GM20000 (cell line): ENCODE results near the gene DENND1A.
"Not testable (repeated sequence)": the region's sequence is repeated elsewhere in the genome, so short reads cannot be mapped to it uniquely, and the experiment has no call there.

ENCODE experiments used
- DNase-seq: peaks from one replicate; pipeline ENCODE4 v3.0.0; 2012; ENCODE audit warnings: low spot score
- TF ChIP-seq, protein P1 (sequence below): IDR thresholded peaks from 2 replicates; pipeline ENCODE4 v1.5.1; 2012; ENCODE audit warnings: mild to moderate bottlenecking, control low read depth; ENCODE audit errors: extremely low read depth, missing control alignments

DENND1A gene

DNA sequence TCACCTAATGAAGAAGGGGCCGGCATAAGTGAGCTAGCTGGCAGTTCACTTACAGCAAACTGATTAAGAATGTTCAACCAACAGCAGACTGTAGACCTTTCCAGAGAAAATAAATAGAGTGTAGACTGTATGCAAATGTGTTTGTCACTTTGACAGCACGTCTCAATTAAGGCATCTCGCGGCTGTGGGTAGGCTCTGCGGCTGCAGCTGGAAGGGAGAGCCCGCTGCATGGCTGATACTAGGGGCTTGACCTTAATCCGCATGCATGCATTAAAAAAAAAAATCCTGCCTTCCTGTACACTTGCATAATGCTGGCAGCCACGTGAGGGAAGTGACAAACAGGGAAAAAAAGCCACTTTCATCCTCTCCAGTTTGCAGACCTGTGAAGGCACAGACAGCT lies 491.6 kb downstream of the DENND1A start:
- TF ChIP-seq, protein P1, sequence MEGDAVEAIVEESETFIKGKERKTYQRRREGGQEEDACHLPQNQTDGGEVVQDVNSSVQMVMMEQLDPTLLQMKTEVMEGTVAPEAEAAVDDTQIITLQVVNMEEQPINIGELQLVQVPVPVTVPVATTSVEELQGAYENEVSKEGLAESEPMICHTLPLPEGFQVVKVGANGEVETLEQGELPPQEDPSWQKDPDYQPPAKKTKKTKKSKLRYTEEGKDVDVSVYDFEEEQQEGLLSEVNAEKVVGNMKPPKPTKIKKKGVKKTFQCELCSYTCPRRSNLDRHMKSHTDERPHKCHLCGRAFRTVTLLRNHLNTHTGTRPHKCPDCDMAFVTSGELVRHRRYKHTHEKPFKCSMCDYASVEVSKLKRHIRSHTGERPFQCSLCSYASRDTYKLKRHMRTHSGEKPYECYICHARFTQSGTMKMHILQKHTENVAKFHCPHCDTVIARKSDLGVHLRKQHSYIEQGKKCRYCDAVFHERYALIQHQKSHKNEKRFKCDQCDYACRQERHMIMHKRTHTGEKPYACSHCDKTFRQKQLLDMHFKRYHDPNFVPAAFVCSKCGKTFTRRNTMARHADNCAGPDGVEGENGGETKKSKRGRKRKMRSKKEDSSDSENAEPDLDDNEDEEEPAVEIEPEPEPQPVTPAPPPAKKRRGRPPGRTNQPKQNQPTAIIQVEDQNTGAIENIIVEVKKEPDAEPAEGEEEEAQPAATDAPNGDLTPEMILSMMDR = no peak
- no peak for DNase-seq

DNA sequence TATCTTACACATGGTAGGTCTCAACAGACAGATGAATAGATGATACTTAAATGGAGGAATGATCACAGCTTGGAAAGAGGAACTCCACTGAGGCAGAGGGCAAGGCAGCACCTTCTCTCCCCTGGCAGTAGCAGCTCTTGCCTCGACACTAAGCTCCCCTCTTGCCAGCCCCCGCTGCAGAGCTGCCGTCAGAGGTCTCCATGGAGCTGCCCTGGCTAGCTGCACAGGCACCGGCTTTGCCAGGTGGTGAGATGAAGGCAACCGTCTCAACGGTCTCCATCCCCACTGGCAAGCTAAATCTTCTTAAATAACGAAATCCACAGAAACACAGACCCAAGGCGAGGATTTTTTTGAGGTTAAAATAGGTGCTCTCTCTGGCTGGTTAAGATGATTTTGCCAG lies 492.7 kb downstream of the DENND1A start:
- TF ChIP-seq, protein P1 = no peak
- DNase-seq = no peak

- TF ChIP-seq, protein P1 = no peak
- DNase-seq = no peak
Observed at GRCh38 chr9:123435471-123435870, 494.5 kb downstream of the DENND1A start.

DNA sequence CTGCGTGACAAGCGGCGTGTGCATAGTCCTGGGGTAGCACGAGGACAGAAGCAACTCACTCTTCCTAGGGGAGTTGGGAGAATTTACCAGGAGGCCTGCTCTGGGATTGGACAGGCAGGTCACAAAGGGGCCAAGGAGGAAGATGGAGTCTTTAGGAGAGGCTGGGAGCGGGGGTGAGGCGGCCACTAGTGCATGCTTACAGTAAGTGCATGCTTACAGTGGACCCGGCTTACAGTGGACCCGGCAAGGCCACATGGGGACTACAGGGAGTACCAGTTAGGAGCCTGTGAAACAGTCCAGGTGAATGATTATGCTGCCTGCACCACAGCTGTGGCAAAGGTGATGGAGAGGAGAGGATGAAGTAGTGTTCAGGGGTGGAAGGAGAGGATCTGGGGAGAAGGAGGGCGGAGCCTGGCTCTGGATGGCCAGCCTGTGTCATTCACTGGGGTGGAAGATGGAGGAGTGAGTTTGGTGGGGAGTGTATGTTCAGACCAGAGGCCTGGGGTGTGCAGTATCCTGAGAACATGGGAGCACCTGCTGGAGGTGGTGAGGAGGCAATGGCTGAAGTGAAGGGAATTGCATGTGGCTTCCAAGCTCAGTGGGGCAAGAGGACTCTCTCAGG lies 495.2 kb downstream of the DENND1A start:
- TF ChIP-seq, protein P1 = no peak
- DNase-seq = no peak

DNA sequence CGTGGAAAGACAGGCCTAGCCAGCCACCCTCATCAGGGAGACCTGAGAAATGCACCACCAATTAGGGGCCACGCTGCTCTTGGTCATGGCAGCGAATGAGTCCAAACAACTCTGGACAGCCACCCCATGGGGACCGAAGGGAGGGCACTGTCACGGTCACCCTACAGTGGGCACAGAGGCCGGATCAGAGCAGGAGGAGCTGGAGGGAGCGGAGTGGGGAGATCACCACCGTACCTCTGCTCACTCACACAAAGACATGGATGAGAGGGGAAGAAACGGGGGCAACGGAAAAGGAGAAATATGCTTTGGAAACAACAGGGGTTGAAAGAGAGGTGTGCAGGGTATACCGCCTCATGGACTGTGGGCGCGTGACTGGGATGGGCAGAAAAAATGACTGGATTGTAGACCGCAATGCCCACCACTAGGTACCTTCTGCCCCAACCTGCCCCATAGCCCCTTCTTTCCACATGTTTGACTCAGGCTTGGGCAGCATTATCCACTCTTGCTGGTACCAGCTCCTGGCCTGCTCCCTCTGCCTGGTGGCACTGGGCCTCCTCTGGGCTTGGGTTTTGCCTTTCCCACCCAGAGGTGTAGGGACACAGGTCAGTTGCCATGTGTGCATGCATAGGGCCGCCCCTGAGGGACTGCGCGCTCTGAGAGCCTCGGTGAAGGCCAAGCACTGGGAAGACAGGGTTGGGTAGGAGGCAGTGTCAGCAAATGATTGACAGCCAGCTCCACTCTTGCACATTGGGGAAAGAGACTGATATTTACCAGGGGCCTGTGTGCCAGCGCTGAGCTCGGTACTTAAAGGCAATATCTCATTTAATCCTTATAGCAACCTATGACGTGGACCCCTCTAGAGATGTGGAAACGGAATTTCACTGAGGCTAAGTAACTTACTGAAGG lies 497.3 kb downstream of the DENND1A start:
- TF ChIP-seq, protein P1 = no peak
- no peak for DNase-seq

DNA sequence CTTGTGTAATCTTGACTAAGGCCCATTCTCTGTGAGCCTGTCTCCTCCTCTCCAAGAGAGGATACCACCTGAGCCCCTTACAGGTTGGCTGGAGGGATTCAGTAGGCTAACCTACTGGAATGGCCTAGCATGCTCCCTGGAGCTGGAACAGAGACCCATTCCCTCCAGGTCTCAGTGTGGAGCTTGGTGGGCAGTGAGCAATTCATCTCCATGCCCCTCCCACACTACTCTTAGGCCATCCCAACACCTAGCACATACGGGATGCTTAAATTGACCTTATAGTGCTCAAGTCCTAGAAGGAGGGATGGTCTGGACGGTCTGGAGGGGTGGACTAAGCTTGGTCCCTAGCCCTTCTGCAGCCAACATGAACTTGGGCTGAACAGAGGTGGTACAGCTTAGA lies 498.3 kb downstream of the DENND1A start:
- TF ChIP-seq, protein P1 = no peak
- DNase-seq = no peak

GRCh38 chr9:123428450-123428849 lies 501.5 kb downstream of the DENND1A start:
- not testable (repeated sequence) for DNase-seq
